ENCODE results near the gene DPF1.
"Not testable (repeated sequence)": the region's sequence is repeated elsewhere in the genome, so short reads cannot be mapped to it uniquely, and the experiment has no call there.

The DPF1 gene

GRCh38 chr19:38231918-38232317 is 7.9 kb upstream of the DPF1 start:
- no peaks in the 10 kb centered on the region for H3K9me3 ChIP-seq (ENCODE audit: severe bottlenecking)
- no peak for DNase-seq
- TF ChIP-seq CTCF (IDR thresholded peaks at IDR 0.05; ENCODE audit: low read depth, low read length), result no peak
- no peaks in the 10 kb centered on the region for H3K36me3 ChIP-seq
- H3K4me3 ChIP-seq (ENCODE audit: low read depth, low read length), result no peak overlapping the region
- no peaks in the 10 kb centered on the region for H3K27me3 ChIP-seq (ENCODE audit: insufficient read depth, low read depth, severe bottlenecking)
- H3K27ac ChIP-seq, result no peak overlapping the region

DNA sequence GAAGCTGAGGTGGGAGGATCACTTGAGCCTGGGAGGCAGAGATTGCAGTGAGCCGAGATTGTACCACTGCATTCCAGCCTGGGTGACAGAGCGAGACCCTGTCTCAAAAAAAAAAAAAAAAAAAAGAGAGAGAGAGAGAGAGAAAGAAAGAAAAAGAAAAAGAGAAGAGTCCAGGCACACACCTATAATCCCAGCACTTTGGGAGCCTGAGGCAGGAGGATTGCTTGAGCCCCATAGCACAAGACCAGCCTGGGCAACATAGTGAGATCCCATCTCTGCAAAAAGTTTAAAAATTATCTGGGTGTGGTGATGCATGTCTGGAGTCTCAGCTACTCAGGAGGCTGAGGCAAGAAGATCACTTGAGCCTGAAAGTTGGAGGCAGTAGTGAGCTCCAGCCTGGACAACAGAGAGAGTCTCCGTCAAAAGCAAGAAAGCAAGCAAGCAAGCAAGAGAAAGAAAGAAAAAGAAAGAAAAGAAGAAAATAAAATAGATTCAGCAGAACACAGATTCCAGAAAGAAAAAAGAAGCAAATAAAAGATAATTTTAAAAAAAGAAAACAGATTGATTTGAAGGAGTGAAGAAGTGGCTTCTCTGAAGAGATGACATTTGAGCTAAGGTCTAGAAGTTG is 6.6 kb upstream of the DPF1 start:
- not testable (repeated sequence) for H3K9me3 ChIP-seq (ENCODE audit: severe bottlenecking); H3K27ac ChIP-seq; H3K36me3 ChIP-seq; H3K27me3 ChIP-seq (ENCODE audit: insufficient read depth, low read depth, severe bottlenecking); H3K4me3 ChIP-seq (ENCODE audit: low read depth, low read length); DNase-seq

DNA sequence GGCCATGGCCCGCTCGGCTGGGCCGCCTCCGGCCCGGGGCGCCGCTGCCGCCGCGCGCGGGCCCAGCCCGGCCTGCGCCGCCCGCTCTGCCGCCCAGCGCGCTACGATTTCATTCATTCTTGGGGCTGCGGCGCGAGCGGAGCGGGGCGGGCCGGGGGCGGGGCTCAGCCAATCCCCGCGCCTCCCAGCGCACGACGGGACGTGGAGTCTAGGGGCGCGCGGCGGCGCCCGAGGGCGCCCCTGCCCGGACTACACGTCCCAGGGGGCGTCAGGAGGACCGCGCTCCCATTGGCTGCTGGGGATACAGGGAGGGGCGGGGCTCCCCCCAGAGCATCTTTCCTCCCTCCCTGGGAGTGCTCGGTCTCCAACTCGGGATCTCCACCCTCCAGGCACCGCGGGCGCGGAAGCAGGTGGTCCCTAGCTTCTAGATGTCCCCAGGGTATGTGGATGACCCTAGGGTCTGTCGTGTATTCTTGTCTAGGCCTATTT is 5.6 kb upstream of the DPF1 start:
- Histone ChIP-seq H3K9me3 (ENCODE audit: severe bottlenecking) (no peaks in the 10 kb centered on the region), H3K4me3 (ENCODE audit: low read depth, low read length) (peak overlapping the region; percentile 77), H3K36me3 (no peaks in the 10 kb centered on the region), H3K27ac (no peak overlapping the region), H3K27me3 (ENCODE audit: insufficient read depth, low read depth, severe bottlenecking) (no peaks in the 10 kb centered on the region)
- peak; percentile 94 for DNase-seq
- 0 out of 2 replicates have a peak, but pooled peaks have one; percentile 8 for TF ChIP-seq CTCF (IDR thresholded peaks at IDR 0.05; ENCODE audit: low read depth, low read length)

GRCh38 chr19:38228491-38229439 is 4.7 kb upstream of the DPF1 start:
- H3K36me3 ChIP-seq, result no peaks in the 10 kb centered on the region
- peak overlapping the region; percentile 57 for H3K27ac ChIP-seq
- no peak for TF ChIP-seq CTCF (IDR thresholded peaks at IDR 0.05; ENCODE audit: low read depth, low read length)
- peak; percentile 80 for DNase-seq
- no peaks in the 10 kb centered on the region for H3K9me3 ChIP-seq (ENCODE audit: severe bottlenecking)
- peak overlapping the region; percentile 77 for H3K4me3 ChIP-seq (ENCODE audit: low read depth, low read length)
- no peaks in the 10 kb centered on the region for H3K27me3 ChIP-seq (ENCODE audit: insufficient read depth, low read depth, severe bottlenecking)

DNA sequence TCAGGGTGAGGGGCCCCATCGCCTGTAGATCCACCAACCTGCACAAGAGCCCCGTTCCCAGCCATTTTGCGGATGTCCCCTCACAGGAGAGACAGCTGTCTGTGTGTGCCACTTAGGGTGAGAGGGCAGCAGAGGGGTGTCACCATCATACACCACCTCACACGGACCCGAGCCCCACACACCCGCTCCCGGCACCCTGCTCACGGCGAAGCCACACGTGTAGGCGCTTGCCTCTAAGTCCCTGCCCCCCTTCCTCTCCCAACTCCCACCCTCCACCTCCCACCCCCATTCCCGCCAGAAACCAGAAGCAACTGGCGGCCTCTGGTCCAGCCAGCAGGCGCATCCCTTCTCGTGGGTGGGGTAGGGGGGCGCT is 4.0 kb upstream of the DPF1 start:
- H3K27me3 ChIP-seq (ENCODE audit: insufficient read depth, low read depth, severe bottlenecking), result no peaks in the 10 kb centered on the region
- DNase-seq, result peak; percentile 59
- no peaks in the 10 kb centered on the region for H3K36me3 ChIP-seq
- H3K9me3 ChIP-seq (ENCODE audit: severe bottlenecking), result no peaks in the 10 kb centered on the region
- no peak for TF ChIP-seq CTCF (IDR thresholded peaks at IDR 0.05; ENCODE audit: low read depth, low read length)
- peak overlapping the region; percentile 23 for H3K4me3 ChIP-seq (ENCODE audit: low read depth, low read length)
- peak overlapping the region; percentile 62 for H3K27ac ChIP-seq

DNA sequence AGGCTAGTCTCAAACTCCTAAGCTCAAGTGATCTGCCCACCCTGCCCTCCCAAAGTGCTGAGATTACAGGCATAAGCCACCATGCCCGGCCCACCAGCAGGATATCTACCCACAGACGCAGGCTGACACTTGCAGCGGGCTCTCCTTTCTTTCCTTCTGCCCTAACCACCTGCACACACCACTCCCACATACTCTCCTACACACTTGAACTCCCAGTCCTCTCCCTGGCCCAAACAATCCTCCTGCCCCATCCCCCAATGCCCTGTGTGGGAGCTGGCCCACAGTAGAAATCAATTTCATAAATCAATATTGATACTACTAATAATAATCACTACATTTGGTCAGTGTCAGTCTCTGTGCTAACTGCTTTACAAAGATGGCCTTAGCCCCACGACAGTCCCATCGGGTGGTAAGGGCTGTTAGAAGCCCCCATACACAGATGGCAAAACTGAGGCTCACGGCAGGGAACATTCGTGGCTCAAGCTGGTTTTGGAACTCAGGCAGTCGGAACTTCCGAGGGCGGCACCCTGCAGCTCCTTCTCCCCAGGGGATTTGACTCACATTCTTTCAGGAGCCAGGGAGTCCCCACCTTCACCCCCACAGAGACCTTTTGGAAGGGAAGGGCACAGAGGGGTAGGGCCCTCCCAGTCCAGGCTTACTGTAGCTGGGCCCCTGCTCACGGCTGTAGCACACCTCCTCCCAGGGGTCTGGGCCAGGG is 3.4 kb upstream of the DPF1 start:
- H3K4me3 ChIP-seq (ENCODE audit: low read depth, low read length), result peak overlapping the region; percentile 23

DNA sequence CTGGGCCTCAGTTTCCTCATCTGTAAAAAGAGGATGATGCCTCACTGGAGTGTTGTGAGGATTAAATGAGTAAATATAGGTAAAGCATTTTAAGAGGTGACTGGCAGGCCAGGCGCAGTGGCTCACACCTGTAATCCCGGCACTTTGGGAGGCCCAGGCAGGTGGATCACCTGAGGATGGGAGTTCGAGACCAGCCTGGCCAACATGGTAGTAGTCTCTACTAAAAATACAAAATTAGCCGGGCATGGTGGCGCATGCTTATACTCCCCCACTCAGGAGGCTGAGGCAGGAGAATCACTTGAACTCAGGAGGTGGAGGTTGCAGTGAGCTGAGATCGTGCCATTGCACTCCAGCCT is 819 bp upstream of the DPF1 start:
- H3K27me3 ChIP-seq (ENCODE audit: insufficient read depth, low read depth, severe bottlenecking); H3K9me3 ChIP-seq (ENCODE audit: severe bottlenecking); H3K4me3 ChIP-seq (ENCODE audit: low read depth, low read length); DNase-seq; H3K27ac ChIP-seq: not testable (repeated sequence)
- peaks cover 17% of the 10 kb centered on the region for H3K36me3 ChIP-seq

More for the DNA sequence above, 3.4 kb upstream of the DPF1 start:
- Histone ChIP-seq H3K27ac (peak overlapping the region; percentile 62), H3K27me3 (ENCODE audit: insufficient read depth, low read depth, severe bottlenecking) (no peaks in the 10 kb centered on the region), H3K36me3 (no peaks in the 10 kb centered on the region; the same call in 1 of the 2 replicates), H3K9me3 (ENCODE audit: severe bottlenecking) (no peaks in the 10 kb centered on the region)
- DNase-seq, result no peak
- TF ChIP-seq CTCF (IDR thresholded peaks at IDR 0.05; ENCODE audit: low read depth, low read length), result no peak

Data from WERI-Rb-1 (cell line).